ENCODE results near the gene SCAI. TPM values are rescaled to one million over a fixed set of nuclear protein-coding genes. Genes with fewer than 3 reads are reported as not detected.

SCAI gene
- total and polyA plus RNA-seq, 2 of the 4 experiments (the other 2 are of a cell fraction): 3.6 to 14.5 TPM

DNA sequence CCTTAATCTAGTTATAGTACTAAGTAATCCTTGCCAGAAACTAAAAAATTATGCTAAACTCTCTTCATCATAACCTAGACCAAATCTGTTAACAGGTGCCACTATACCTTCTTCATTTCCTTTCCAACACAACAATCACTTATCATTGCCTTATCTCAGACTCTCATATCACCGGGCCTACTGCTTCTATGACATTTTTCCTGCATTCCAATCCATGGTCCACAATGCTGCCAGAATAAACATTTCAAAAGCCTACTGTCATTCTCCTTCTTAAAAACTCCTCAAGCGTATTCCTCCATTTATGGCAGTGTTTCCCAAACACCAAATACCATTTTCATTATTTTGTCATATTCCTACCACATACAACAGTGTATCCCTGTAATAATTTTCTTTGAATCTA is 39.7 kb upstream of the SCAI start:
- intact Hi-C loops (cut with micrococcal nuclease) (no loop called here), dilution Hi-C loops (cut with HindIII; ENCODE audit: low sequenced_read_pairs, unreplicated experiment) (no loop called here)
- DNase-seq: peak; percentile 34

More for the DNA sequence above, 39.7 kb upstream of the SCAI start:
- Histone ChIP-seq H3K36me3 (ENCODE audit: control insufficient read depth, insufficient read depth, low read length) (no peaks in the 10 kb centered on the region; the same call in 1 of the 2 replicates), H3K4me3 (ENCODE audit: insufficient read depth, low read depth, low read length) (no peak overlapping the region), H2AK5ac (ENCODE audit: low read depth, low read length) (no peak overlapping the region), H3K4ac (ENCODE audit: low read depth, low read length) (no peak overlapping the region), H2AK9ac (replicated peaks; ENCODE audit: low read depth, low read length, poor library complexity) (no peak overlapping the region), H3K27ac (ENCODE audit: insufficient read depth, low read length) (no peak overlapping the region), H4K5ac (ENCODE audit: low read depth, low read length) (no peak overlapping the region), H3K9ac (ENCODE audit: low read depth, low read length) (no peak overlapping the region), H3K4me2 (ENCODE audit: low read depth, low read length) (no peak overlapping the region), H3K14ac (replicated peaks; ENCODE audit: low read depth, low read length) (no peak overlapping the region), H3K79me1 (ENCODE audit: low read depth in 1 of 2, low read length in 2 of 2) (peaks cover 25 to 70% of the 10 kb centered on the region in 2 experiments), H3K18ac (ENCODE audit: low read depth, low read length) (no peak overlapping the region), H3K4me1 (ENCODE audit: control insufficient read depth, insufficient read depth, low read length) (peaks cover 5% of the 10 kb centered on the region), H2BK5ac (ENCODE audit: low read depth, low read length, poor library complexity, severe bottlenecking) (no peak overlapping the region), H2AFZ (replicated peaks; ENCODE audit: low read length, poor library complexity) (no peak overlapping the region), H2BK120ac (ENCODE audit: low read depth, low read length) (no peak overlapping the region), H3K27me3 (ENCODE audit: control insufficient read depth, insufficient read depth, low read length) (no peaks in the 10 kb centered on the region), H2BK15ac (ENCODE audit: low read depth, low read length) (no peak overlapping the region), H3K23ac (ENCODE audit: low read depth, low read length) (no peak overlapping the region), H4K20me1 (ENCODE audit: insufficient read depth, low read length) (peaks cover 59% of the 10 kb centered on the region), H3K56ac (ENCODE audit: extremely low read depth, insufficient read depth, low read length) (no peak overlapping the region), H3K9me1 (ENCODE audit: insufficient read depth, low read length) (peaks cover 11% of the 10 kb centered on the region), H2BK20ac (ENCODE audit: low read depth, low read length) (no peak overlapping the region), H3K9me3 (ENCODE audit: control insufficient read depth, insufficient read depth, low read length) (no peaks in the 10 kb centered on the region), H4K91ac (ENCODE audit: insufficient read depth, low read depth, low read length) (no peak overlapping the region), H4K8ac (ENCODE audit: low read depth in 2 of 2, low read length in 2 of 2) (no peak overlapping the region)
- 50% methylated on average over 1 of the region's 2 CpGs; no CpG with 5 or more reads in 1 of the 2 experiments for WGBS, 2 experiments (ENCODE audit: extremely low coverage in 2 of 2, insufficient read length in 1 of 2)
- ChIA-PET POLR2A (ENCODE audit: unreplicated experiment) (no interaction called here), CTCF (no interaction called here)
- TF ChIP-seq MAZ (IDR thresholded peaks at IDR 0.05; ENCODE audit: borderline replicate concordance, low read depth, low read length) (no peak), RCOR1 (IDR thresholded peaks at IDR 0.05; ENCODE audit: insufficient replicate concordance, low read length) (no peak), RAD21 (IDR thresholded peaks at IDR 0.05; ENCODE audit: low read length) (no peak), CHD1 (IDR thresholded peaks at IDR 0.05; ENCODE audit: low read depth, low read length) (no peak), BHLHE40 (IDR thresholded peaks at IDR 0.05; ENCODE audit: low read depth, low read length) (no peak), CEBPB (IDR thresholded peaks at IDR 0.05; ENCODE audit: low read depth, low read length) (no peak), SMC3 (IDR thresholded peaks at IDR 0.05; ENCODE audit: low read depth, low read length) (no peak), RFX5 (IDR thresholded peaks at IDR 0.05; ENCODE audit: low read depth, low read length) (no peak), NFE2L2 (IDR thresholded peaks at IDR 0.05; ENCODE audit: low read depth, low read length) (no peak), FOS (IDR thresholded peaks at IDR 0.05; ENCODE audit: low read depth, low read length) (no peak), MXI1 (IDR thresholded peaks at IDR 0.05; ENCODE audit: borderline replicate concordance, low read depth, low read length) (no peak), POLR2A (IDR thresholded peaks at IDR 0.05; ENCODE audit: low read depth, low read length) (no peak), MAFK (IDR thresholded peaks at IDR 0.05; ENCODE audit: low read depth, low read length) (no peak), USF2 (IDR thresholded peaks at IDR 0.05; ENCODE audit: low read depth, low read length) (no peak)
- TF ChIP-seq, protein P1, sequence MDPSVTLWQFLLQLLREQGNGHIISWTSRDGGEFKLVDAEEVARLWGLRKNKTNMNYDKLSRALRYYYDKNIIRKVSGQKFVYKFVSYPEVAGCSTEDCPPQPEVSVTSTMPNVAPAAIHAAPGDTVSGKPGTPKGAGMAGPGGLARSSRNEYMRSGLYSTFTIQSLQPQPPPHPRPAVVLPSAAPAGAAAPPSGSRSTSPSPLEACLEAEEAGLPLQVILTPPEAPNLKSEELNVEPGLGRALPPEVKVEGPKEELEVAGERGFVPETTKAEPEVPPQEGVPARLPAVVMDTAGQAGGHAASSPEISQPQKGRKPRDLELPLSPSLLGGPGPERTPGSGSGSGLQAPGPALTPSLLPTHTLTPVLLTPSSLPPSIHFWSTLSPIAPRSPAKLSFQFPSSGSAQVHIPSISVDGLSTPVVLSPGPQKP (IDR thresholded peaks at IDR 0.05; ENCODE audit: borderline replicate concordance, low read depth, low read length): no peak
- TF ChIP-seq, protein P2, sequence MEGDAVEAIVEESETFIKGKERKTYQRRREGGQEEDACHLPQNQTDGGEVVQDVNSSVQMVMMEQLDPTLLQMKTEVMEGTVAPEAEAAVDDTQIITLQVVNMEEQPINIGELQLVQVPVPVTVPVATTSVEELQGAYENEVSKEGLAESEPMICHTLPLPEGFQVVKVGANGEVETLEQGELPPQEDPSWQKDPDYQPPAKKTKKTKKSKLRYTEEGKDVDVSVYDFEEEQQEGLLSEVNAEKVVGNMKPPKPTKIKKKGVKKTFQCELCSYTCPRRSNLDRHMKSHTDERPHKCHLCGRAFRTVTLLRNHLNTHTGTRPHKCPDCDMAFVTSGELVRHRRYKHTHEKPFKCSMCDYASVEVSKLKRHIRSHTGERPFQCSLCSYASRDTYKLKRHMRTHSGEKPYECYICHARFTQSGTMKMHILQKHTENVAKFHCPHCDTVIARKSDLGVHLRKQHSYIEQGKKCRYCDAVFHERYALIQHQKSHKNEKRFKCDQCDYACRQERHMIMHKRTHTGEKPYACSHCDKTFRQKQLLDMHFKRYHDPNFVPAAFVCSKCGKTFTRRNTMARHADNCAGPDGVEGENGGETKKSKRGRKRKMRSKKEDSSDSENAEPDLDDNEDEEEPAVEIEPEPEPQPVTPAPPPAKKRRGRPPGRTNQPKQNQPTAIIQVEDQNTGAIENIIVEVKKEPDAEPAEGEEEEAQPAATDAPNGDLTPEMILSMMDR (conservative IDR thresholded peaks at IDR 0.05; ENCODE audit: low read depth, low read length): no peak
- in situ Hi-C loops (cut with MboI; ENCODE audit: low sequenced_read_pairs): no loop called here
- peak; percentile 32; the same call in 1 of the 2 replicates for ATAC-seq (ENCODE audit: low read depth)
- no TSS peak for BruUV-seq (replicated peaks)
